HCT116 (cell line): ENCODE data around the gene PCGF5. TPM values are rescaled to one million over a fixed set of nuclear protein-coding genes. Genes with fewer than 3 reads are reported as not detected.

Experiments used
- ATAC-seq: fragments of 200-7000 bp; cut with Tn5 transposase; 2 replicates; pipeline ENCODE4 v1.9.1; 2020; ENCODE audit warnings: mild to moderate bottlenecking, moderate library complexity
- BruUV-seq: library from RNA; stranded (reverse); fragments of 400-500 nt; replicated peaks from 2 replicates; lab custom pipeline; 2021; lab: Mats Ljungman, UMichigan
- CTCF ChIA-PET: fragments of 300-600 bp; sonication (Branson Sonifier 250); formaldehyde crosslinking; loops from one replicate; lab custom pipeline; 2021; ENCODE audit warnings: antibody characterized with exemption; lab: Charles Lee
- POLR2A ChIA-PET: fragments of 300-600, 350-600 bp; sonication (Branson Sonifier 250); formaldehyde crosslinking; loops from one replicate; lab custom pipeline; 2021; ENCODE audit warnings: antibody characterized with exemption; lab: Charles Lee
- RAD21 ChIA-PET, 2 experiments: fragments of 300-600 bp; sonication (Branson Sonifier 250); formaldehyde crosslinking; loops; one replicate each; lab custom pipeline; 2023; ENCODE audit warnings: low total read pairs in 2 of 2; ENCODE audit not compliant: uncharacterized antibody in 2 of 2, unreplicated experiment in 2 of 2, low non-redundant PET in 1 of 2; lab: Charles Lee
- DNase-seq: peaks from one replicate; pipeline ENCODE4 v3.0.0-alpha.2; 2010; ENCODE audit warnings: low read depth, low spot score
- H2AFZ ChIP-seq: fragments of 200-600 bp; shearing (Covaris generic), sonication (generic); 2 replicates; pipeline ENCODE4 v1.6.1; 2017; ENCODE audit warnings: low read depth, mixed run types, mixed read lengths, antibody characterized with exemption, low read length; ENCODE audit not compliant: poor library complexity, severe bottlenecking
- H3K27ac ChIP-seq: 2 replicates; pipeline ENCODE4 v1.5.1; 2012; ENCODE audit warnings: low read depth, low read length
- H3K27me3 ChIP-seq: fragments of 200-600 bp; sonication (generic); 2 replicates; pipeline ENCODE4 v1.6.1; 2016; ENCODE audit warnings: mixed run types, low read length, mixed read lengths; ENCODE audit not compliant: insufficient read depth
- H3K36me3 ChIP-seq, 2 experiments: fragments of 200-500 bp in 1 of 2; fragments of 200-600 bp in 1 of 2; sonication (Bioruptor generic) in 1 of 2; sonication (generic) in 1 of 2; 2 replicates each; pipeline versions ENCODE4 v1.5.1 to v1.6.1; 2014 to 2016; ENCODE audit warnings: low read length in 2 of 2, inconsistent platforms in 1 of 2, mixed read lengths in 1 of 2, mixed run types in 1 of 2; ENCODE audit not compliant: insufficient read depth in 2 of 2, control insufficient read depth in 1 of 2
- H3K4me1 ChIP-seq, 2 experiments: fragments of 200-600 bp in 1 of 2; sonication (generic) in 1 of 2; 2 replicates each; pipeline versions ENCODE4 v1.5.1 to v1.6.1; 2012 to 2017; ENCODE audit warnings: low read length in 2 of 2, inconsistent platforms in 1 of 2, mild to moderate bottlenecking in 1 of 2, mixed read lengths in 1 of 2, mixed run types in 1 of 2, moderate library complexity in 1 of 2; ENCODE audit not compliant: insufficient read depth in 2 of 2, control insufficient read depth in 1 of 2
- H3K4me2 ChIP-seq: fragments of 200-600 bp; sonication (generic); 2 replicates; pipeline ENCODE4 v1.6.1; 2017; ENCODE audit warnings: mixed run types, low read length, mixed read lengths
- H3K4me3 ChIP-seq, 2 experiments: fragments of 200-600 bp in 1 of 2; sonication (generic) in 1 of 2; replicated peaks in 1 of 2; 2 replicates each; pipeline ENCODE4 v1.5.1; 2011 to 2016; ENCODE audit warnings: low read length in 2 of 2, control low read depth in 1 of 2, low read depth in 1 of 2, mild to moderate bottlenecking in 1 of 2, mixed read lengths in 1 of 2, mixed run types in 1 of 2
- H3K79me2 ChIP-seq: fragments of 200-600 bp; sonication (generic); 2 replicates; pipeline ENCODE4 v1.6.1; 2017; ENCODE audit warnings: mild to moderate bottlenecking, mixed run types, low read length, moderate library complexity, mixed read lengths; ENCODE audit not compliant: insufficient read depth
- H3K9ac ChIP-seq: fragments of 200-600 bp; sonication (generic); 2 replicates; pipeline ENCODE4 v1.6.1; 2016; ENCODE audit warnings: low read length, mixed read lengths
- H3K9me2 ChIP-seq: fragments of 200-600 bp; sonication (generic), shearing (Covaris generic); 2 replicates; pipeline ENCODE4 v1.6.1; 2017; ENCODE audit warnings: mixed run types, mild to moderate bottlenecking, moderate library complexity; ENCODE audit not compliant: insufficient read depth
- H3K9me3 ChIP-seq, 2 experiments: fragments of 200-500 bp in 1 of 2; fragments of 200-600 bp in 1 of 2; sonication (Bioruptor generic) in 1 of 2; sonication (generic) in 1 of 2; 2 replicates each; pipeline ENCODE4 v1.6.1; 2014 to 2017; ENCODE audit warnings: low read length in 2 of 2, mixed read lengths in 2 of 2, inconsistent platforms in 1 of 2, low read depth in 1 of 2, mild to moderate bottlenecking in 1 of 2, mixed run types in 1 of 2, moderate library complexity in 1 of 2; ENCODE audit not compliant: control insufficient read depth in 1 of 2, insufficient read depth in 1 of 2
- H4K20me1 ChIP-seq: fragments of 200-600 bp; sonication (generic), shearing (Covaris generic); 2 replicates; pipeline ENCODE4 v1.6.1; 2017; ENCODE audit warnings: mixed run types, mild to moderate bottlenecking, moderate library complexity; ENCODE audit not compliant: insufficient read depth
- CEBPB ChIP-seq: IDR thresholded peaks from 2 replicates; pipeline ENCODE4 v1.6.1; 2012; ENCODE audit warnings: low read depth
- EZH2 ChIP-seq: fragments of 200-600 bp; sonication (generic); IDR thresholded peaks from 2 replicates; pipeline ENCODE4 v1.6.1; 2017; ENCODE audit warnings: antibody characterized with exemption, mixed run types
- FOSL1 ChIP-seq: IDR thresholded peaks from 2 replicates; pipeline ENCODE4 v1.6.1; 2012; ENCODE audit warnings: low read depth
- POLR2A ChIP-seq: IDR thresholded peaks from 2 replicates; pipeline ENCODE4 v1.7.0; 2011; ENCODE audit warnings: borderline replicate concordance; ENCODE audit not compliant: insufficient read depth, insufficient read length; ENCODE audit errors: extremely low read depth
- SIN3A ChIP-seq: IDR thresholded peaks from 2 replicates; pipeline ENCODE4 v1.6.1; 2012; ENCODE audit warnings: low read depth
- YY1 ChIP-seq: IDR thresholded peaks from 2 replicates; pipeline ENCODE4 v1.6.1; 2011; ENCODE audit warnings: low read length, low read depth, moderate library complexity, mild to moderate bottlenecking; ENCODE audit not compliant: insufficient replicate concordance; ENCODE audit errors: extremely low read depth
- ZFX ChIP-seq: fragments of 450-650 bp; IDR thresholded peaks from 2 replicates; pipeline ENCODE4 v1.6.1; 2017
- intact Hi-C: fragments of 100-400 bp; cut with micrococcal nuclease; formaldehyde crosslinking; loops from 2 replicates; pipeline ENCODE4 v1.10.0; 2022
- total RNA-seq: library from RNA; stranded (reverse); gene quantifications from one replicate; pipeline ENCODE4 v1.2.1, GENCODE V29; 2021; ENCODE audit not compliant: unreplicated experiment
- TF ChIP-seq, protein P1 (sequence below): IDR thresholded peaks from 2 replicates; pipeline ENCODE4 v1.6.1; 2012
- TF ChIP-seq, protein P2 (sequence below): IDR thresholded peaks from 2 replicates; pipeline ENCODE4 v1.6.1; 2012; ENCODE audit warnings: low read depth

PCGF5 gene
- total RNA-seq, 1 experiment from 2014 or later, result 27.5 TPM

DNA sequence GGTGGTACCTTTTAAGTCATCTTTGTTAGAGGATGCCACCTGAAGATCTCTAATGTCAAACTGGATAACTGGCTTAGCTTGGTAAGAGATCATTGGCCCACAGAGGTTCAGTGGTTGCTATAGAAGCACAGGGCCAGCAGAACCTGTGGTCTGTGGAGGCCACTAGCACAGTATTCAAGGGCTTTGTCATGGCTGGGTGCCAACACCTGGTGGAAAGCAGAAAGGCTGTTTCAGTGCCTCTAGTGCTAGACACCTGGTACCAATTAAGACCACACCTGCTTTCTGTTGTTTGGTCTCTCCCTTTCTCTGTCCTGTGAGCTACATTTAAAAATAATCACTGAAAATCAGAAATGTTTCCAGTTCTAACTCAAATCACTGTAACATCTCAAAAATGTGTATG is 10.0 kb upstream of the PCGF5 start:
- H3K4me3 ChIP-seq, result no peak overlapping the region
- H2AFZ ChIP-seq, result no peak overlapping the region
- no peaks in the 10 kb centered on the region for H3K27me3 ChIP-seq
- no TSS peak for BruUV-seq
- no peak for ATAC-seq
- ChIA-PET CTCF (no interaction called here), RAD21 (no interaction called here), POLR2A (no interaction called here)
- H3K9me3 ChIP-seq, result no peaks in the 10 kb centered on the region
- intact Hi-C loops, result no loop called here
- no peaks in the 10 kb centered on the region for H3K79me2 ChIP-seq
- DNase-seq, result no peak
- no peaks in the 10 kb centered on the region for H4K20me1 ChIP-seq
- no peaks in the 10 kb centered on the region for H3K36me3 ChIP-seq
- no peak overlapping the region for H3K4me2 ChIP-seq
- no peaks in the 10 kb centered on the region for H3K9me2 ChIP-seq
- H3K9ac ChIP-seq, result no peak overlapping the region
- TF ChIP-seq FOSL1, result no peak
- TF ChIP-seq POLR2A, result no peak
- no peak for TF ChIP-seq YY1
- TF ChIP-seq, protein P1, sequence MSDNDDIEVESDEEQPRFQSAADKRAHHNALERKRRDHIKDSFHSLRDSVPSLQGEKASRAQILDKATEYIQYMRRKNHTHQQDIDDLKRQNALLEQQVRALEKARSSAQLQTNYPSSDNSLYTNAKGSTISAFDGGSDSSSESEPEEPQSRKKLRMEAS, result no peak
- no peak for TF ChIP-seq SIN3A
- no peak for TF ChIP-seq CEBPB
- TF ChIP-seq ZFX, result no peak
- TF ChIP-seq, protein P2, sequence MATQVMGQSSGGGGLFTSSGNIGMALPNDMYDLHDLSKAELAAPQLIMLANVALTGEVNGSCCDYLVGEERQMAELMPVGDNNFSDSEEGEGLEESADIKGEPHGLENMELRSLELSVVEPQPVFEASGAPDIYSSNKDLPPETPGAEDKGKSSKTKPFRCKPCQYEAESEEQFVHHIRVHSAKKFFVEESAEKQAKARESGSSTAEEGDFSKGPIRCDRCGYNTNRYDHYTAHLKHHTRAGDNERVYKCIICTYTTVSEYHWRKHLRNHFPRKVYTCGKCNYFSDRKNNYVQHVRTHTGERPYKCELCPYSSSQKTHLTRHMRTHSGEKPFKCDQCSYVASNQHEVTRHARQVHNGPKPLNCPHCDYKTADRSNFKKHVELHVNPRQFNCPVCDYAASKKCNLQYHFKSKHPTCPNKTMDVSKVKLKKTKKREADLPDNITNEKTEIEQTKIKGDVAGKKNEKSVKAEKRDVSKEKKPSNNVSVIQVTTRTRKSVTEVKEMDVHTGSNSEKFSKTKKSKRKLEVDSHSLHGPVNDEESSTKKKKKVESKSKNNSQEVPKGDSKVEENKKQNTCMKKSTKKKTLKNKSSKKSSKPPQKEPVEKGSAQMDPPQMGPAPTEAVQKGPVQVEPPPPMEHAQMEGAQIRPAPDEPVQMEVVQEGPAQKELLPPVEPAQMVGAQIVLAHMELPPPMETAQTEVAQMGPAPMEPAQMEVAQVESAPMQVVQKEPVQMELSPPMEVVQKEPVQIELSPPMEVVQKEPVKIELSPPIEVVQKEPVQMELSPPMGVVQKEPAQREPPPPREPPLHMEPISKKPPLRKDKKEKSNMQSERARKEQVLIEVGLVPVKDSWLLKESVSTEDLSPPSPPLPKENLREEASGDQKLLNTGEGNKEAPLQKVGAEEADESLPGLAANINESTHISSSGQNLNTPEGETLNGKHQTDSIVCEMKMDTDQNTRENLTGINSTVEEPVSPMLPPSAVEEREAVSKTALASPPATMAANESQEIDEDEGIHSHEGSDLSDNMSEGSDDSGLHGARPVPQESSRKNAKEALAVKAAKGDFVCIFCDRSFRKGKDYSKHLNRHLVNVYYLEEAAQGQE, result no peak
- no peak overlapping the region for H3K27ac ChIP-seq
- H3K4me1 ChIP-seq, result no peaks in the 10 kb centered on the region

DNA sequence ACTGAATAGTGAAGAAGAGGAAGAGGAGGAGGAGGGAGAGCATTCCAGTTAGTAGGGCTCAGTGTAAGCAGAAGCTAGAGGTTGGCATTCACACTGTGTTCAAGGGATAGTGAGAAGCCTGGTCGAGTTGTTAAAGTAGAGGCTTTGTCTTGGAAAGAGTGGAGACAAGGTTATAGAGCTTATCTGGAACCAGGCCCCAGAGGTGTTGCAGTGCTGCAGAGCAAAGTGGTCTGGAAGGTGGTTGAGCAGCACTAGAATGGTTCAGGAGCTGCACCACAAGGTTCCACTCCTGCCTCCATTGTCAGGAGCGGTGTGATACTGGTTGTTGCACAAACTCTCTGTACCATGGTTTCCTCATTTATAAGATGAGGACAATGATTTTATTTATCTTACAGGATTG is 8.8 kb upstream of the PCGF5 start:
- ChIA-PET RAD21 (no interaction called here), POLR2A (no interaction called here), CTCF (no interaction called here)
- intact Hi-C loops, result no loop called here
- H3K9ac ChIP-seq, result no peak overlapping the region
- BruUV-seq, result no TSS peak
- ATAC-seq (no peak), DNase-seq (no peak)
- H3K9me3 ChIP-seq, result no peaks in the 10 kb centered on the region
- H4K20me1 ChIP-seq, result no peaks in the 10 kb centered on the region
- no peaks in the 10 kb centered on the region for H3K27me3 ChIP-seq
- no peaks in the 10 kb centered on the region for H3K36me3 ChIP-seq
- no peak overlapping the region for H3K27ac ChIP-seq
- no peak for TF ChIP-seq EZH2
- no peak for TF ChIP-seq POLR2A
- no peaks in the 10 kb centered on the region for H3K79me2 ChIP-seq
- H3K4me1 ChIP-seq, result no peaks in the 10 kb centered on the region
- H3K9me2 ChIP-seq, result no peaks in the 10 kb centered on the region
- H3K4me3 ChIP-seq, result no peak overlapping the region
- H2AFZ ChIP-seq, result no peak overlapping the region
- no peak overlapping the region for H3K4me2 ChIP-seq
